Stimulated activated CD4-positive, alpha-beta T cell treated with anti-CD3 and anti-CD28 coated beads, Interleukin-4, amount 100 ng/mL, for 48 hours (primary cell): ENCODE data around the gene HEXIM2.
A peak's percentile ranks its signal among the peaks of the same experiment; 100 is the strongest.
"Not testable (repeated sequence)": the region's sequence is repeated elsewhere in the genome, so short reads cannot be mapped to it uniquely, and the experiment has no call there.

Source experiments
- DNase-seq, 2 donors: peaks; one replicate each; pipeline ENCODE4 v3.0.0-alpha.2; 2020; ENCODE audit warnings: low read depth in 2 of 2

HEXIM2 gene

DNA sequence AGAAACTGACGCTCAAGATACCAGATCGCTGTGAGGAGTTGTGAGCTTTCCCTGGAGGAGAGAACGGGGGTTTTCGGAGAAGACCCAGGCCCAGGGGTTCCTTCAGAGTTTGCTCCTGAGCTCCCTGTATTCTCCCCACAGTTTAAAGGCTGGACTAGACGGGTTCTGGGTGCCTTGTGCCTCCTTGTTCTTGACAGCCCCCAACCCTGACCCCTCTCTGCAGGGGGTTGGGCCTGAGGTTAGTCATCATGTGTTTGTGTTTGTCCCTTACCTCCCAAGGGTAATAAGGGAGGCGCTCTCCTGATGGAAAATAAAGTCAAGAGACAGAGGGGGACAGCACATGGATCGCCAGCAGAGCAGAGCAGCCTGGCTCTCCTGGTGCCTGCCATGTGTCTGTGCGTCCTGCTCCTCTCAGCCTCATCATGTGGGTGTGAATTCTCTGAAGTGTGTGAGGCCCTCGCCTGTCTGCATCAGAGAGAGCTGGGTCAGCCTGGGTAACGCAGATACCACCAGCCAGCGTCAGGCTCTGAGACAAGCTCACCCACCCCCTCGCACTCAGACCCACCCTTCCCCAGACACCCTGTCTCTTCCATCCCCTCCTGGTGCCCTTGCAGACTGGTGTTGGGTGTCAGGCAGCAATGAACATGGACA, 8.7 kb downstream of the HEXIM2 start:
- no peak for DNase-seq

DNA sequence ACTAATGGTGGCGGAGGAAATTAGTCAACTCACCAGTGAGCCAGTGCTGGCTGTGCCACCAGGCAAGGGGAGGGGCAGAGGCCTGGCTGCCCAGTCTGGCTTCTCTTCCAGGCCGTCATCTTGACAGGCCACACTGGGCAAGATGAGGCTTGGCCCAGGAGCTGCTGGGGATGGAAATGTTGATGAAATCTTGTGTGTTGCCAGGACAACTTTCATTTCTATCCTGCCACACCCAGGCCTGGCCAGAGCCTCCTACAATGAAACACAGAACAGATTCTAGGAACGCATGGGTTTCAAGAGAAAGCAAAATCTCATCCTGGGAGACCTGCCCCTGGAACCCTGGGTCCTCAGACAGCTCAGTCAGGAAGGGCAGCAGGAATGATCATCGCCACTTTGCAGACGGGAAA, 9.3 kb downstream of the HEXIM2 start:
- no peak for DNase-seq

DNA sequence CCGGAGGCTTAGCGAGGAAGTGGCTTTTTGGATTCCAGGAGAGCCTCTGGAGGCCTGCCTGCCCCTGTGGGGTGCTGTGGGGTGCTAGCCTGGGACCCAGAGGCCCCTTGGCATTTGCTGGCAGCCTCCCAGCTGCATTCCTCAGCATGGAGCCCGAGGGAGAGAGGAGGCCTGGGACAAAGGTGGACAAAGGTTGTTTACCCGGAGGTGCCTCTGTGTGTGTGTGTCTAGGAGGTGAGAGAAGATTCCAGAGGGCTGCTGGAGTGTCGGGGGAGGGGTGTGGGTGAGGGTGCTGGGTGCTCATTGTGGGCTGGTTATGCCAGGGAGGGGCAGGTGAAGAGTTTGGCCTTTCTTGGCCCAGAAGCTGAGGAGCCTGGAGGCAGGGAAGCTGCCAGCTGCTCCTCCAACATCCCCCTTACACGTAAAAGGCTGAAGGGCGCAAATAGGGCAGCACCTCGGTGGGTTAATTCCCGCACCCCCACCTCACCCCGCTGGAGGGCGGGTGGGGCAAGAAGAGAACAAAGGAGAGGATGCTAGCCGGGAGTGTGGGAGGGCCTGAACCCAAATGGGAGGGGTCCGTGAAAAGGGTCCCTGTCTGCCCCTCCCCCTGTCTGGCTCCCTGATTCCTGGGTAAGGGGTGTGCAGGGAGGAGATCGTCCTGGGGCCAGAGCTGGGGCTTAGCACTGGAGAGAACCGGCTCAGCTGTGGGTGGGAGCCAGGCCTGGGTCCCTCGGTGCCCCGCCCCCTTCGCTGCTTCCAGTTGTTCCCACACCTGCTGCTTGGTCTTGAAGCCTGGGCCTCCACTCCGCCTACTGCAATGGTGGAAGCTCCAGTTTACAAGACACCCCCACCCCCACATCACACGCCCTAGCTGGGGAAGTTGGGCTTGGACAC, 9.9 kb downstream of the HEXIM2 start:
- no peak for DNase-seq

DNA sequence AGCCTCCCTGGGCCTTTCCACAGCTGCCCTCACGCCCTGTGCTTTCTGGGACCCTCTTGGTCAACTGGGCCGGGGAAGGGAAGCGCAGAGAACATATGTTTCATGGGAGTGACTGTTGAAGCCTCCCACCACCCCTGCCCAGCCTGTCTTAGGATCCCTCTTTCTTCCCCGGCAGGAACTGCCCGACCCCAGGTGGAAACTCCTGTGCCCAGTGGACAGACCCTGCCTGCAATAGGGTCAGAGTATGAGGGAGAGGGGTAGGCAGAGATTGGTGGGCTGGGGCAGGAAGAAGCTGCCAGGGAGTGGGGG, 10.5 kb downstream of the HEXIM2 start:
- DNase-seq: no peak

GRCh38 chr17:45172541-45173286, 11.0 kb downstream of the HEXIM2 start:
- DNase-seq: peak; percentile 31 to 39

- no peak for DNase-seq
Observed at GRCh38 chr17:45175759-45176115, 14.1 kb downstream of the HEXIM2 start.

GRCh38 chr17:45177563-45177962, 15.9 kb downstream of the HEXIM2 start:
- DNase-seq: no peak

- no peak for DNase-seq
Observed at GRCh38 chr17:45184144-45184543, 22.5 kb downstream of the HEXIM2 start.

DNA sequence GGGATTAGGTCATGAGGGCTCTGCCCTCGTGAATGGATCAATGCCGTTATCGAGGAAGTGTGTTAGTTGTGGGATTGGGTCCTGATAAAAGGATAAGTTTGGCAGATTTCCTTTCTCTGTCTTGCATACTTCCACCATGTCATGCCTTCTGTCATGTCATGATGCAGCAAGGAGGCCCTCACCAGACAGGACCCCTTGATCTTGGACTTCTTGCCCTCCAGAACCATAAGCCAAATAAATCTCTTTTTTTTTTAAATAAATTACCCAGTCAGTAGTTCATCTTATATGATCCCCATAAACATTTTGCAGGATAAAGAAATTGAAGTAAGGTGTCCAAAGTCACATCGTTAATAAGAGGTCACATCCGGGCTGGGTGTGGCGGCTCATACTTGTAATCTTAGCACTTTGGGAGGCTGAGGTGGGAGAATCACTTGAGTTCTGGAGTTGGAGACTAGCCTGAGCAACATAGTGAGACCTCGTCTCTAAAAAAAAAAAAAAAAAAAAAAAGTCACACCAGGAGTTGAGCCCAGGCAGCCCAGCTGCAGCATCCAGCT, 25.2 kb downstream of the HEXIM2 start:
- no peak for DNase-seq

DNA sequence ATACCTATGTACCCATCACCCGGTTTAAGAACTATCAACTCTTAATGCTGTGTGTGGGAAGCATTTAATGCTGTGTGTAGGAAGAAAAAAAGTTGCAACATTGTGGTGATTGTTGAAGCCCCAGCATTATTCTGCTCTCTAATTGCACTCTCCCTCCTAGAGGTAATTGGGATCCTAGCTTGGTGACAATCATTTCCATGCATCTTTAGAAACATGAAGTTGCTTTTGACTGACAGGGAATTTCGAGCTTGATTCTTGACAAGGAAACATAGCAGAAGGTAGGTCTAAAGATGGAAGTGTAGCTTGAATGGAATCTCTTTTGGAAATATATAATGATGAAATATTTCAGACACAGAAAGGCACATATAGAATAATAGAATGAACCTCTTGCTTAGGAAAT, 27.3 kb downstream of the HEXIM2 start:
- no peak for DNase-seq

DNA sequence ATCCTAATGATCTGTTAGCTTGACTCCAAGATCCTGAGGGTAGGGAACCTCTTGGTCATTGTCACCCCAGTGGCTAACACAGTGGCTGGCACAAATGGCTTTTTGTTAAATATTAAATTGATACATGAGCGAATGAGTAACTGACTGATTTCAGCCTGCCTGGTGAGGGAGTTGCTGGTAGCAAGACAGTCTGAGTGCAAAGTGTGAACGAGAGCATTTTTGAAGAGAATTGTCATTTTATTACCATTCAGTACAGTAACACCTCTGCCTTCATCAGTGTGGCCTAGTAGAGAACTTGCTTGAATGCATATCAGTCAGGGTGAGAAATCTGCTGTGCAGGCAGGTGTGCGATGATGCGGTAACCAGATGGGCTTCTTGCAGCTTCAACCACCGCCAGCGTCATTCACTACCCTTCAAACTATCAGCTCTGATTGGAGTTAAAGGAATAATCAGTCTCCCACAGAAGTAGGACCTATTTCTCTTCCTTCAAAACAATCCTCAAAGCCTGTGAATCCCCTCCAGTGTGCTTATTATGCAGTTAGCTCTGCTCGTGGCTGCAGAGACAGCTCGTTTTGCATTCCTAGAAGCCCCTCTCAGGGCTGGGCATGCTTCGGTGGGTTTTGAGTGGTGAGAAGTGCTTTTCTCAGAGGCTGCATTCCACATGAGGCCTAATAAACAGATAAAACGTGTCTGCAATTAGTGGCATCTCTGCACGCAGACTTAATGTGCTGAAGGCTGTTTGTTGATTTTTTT, 29.0 kb downstream of the HEXIM2 start:
- no peak for DNase-seq

DNA sequence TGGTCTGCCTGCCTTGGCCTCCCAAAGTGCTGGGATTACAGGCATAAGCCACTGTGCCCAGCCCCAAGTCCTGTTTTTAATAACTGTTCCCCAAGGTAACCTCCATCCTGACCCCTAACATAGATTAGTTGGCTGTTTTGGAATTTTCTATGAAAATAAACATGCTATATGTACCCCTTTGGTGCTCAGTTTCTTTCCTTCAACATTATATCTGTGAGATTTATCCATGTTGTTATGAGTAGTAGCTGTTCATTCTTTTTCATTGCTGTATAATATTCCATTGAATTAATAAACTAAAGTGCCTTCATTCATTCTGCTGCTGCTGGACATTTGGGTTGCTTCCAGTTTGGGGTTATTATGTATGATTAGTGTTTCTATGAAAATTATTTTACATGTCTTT, 33.7 kb downstream of the HEXIM2 start:
- DNase-seq: no peak

- no peak for DNase-seq
Observed at GRCh38 chr17:45197108-45197507, 35.4 kb downstream of the HEXIM2 start.

DNA sequence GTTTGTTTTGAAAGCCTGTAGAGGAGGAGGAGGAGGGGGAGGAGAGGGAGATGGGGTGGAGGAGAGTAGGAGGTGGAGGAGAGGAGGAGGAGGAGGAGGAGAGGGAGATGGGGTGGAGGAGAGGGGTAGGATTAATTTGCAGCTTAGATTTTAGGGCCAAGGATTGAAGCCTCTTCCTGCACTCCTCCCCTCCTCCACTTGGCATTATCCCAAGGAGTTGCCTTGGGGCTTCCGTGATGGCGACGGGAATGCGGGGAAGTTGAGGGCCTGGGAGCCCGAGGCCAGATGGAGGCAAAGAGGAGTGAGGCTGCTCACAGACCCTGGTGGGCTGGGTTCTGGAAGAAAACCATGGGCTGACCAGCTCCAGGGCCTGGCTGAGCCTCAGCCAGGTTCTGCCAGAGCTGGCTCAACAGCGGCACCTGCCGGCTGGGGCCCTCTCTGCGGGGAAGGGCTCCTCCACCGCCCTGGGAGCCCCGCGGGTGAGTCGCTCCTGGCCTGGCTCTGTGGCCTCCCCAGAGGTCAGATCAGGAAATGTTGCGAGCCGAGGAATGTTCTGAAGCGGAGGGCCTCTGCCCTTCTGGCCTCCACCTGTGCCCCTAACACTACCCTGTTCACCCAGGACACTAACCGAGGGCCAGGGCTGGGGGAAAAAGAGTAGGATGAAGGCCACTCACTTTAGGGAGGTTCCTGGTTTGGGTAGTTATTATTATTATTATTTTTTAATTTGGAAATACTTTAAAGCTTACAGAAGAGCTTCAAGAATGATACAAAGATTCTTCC, 36.1 kb downstream of the HEXIM2 start:
- peak; percentile 85 to 93 for DNase-seq

GRCh38 chr17:45200701-45201100, 39.0 kb downstream of the HEXIM2 start:
- no peak for DNase-seq

DNA sequence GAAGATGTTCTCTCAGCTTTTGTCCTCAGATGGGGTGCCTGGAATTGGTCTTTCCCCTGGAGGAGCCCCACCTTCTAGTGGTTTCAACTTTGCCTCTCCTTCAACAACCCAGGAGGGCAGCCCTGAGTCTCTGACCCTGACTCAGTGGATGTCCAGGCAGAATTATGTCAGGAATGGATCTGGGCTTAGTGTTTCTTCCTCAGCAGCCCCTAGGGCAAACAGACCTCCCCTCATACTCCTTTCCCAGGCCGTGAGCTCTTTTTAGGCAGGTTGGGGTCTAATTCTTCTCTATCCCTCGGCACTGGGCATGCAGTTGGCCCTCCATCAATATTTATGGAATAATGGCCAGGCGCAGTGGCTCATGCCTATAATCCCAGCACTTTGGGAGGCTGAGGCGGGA, 39.8 kb downstream of the HEXIM2 start:
- DNase-seq: no peak

- not testable (repeated sequence) for DNase-seq
Observed at GRCh38 chr17:45201880-45202279, 40.2 kb downstream of the HEXIM2 start.

DNA sequence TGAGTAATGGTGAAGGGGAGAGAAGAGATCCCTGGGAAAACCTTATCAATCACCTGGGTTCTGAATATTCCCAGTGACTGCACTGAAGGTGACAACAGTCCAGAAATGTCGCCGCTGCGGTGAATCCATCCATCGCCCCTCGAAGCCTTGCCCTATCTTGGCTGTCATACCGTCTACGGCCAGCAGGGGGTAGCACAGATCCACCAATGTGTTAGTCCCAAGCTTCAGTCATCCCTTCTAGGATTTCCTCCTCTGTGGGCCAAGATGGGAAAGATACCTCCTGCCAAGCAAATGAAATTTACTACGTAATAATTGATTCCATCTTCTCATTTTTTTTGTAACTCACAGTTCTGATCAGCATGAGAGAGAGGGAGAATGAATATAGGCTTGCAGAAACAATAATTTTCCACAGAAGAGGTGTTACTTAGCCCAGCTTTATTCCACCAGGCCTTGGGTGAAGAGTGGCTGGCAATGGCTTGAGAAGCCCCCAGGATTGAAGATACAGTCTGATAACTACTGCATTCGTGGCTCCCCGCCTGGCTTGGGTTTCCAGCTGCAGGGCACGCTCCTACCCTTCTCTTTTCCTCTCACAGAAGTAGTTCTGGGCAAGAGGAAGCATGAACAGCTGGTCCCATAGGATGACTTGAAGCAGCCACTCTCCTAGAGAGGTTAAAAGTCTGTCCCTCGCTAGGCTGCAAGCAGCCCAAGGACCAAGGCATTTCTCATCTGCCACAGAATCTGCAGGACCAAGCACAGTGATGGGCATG, 57.4 kb downstream of the HEXIM2 start:
- peak; percentile 75 to 94 for DNase-seq
